Measurements from ENCODE around the gene DIP2C.
"Not testable (repeated sequence)": the region's sequence is repeated elsewhere in the genome, so short reads cannot be mapped to it uniquely, and the experiment has no call there.

DIP2C gene

GRCh38 chr10:697097-697875 lies 7.8 kb upstream of the DIP2C start:
- no peak for DNase-seq

GRCh38 chr10:695396-695795 lies 5.9 kb upstream of the DIP2C start:
- no peak for DNase-seq

GRCh38 chr10:693506-693905 lies 4.0 kb upstream of the DIP2C start:
- DNase-seq, result no peak

GRCh38 chr10:692682-693351 lies 3.3 kb upstream of the DIP2C start:
- DNase-seq, result no peak

DNA sequence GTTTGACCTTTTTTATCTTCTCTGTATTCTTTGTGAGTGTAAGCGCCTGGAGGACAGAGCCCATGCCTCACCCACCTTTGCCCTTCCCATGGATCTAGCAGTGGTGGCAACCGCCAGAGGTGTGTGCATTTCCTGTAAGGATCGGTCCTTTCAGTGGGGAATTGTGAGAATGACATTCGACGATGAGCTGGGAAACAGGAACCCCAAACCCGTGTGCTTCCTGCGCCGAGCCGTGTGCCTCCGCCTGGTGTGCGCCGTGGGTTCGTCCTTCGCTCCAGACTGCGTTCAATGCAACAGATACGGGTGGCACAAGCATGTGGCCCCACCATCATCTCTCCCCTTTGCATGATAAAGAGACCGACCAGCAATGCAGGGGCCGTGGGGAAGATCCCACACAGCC lies 1.7 kb upstream of the DIP2C start:
- no peak for DNase-seq

- DNase-seq, result no peak
Observed at GRCh38 chr10:690372-691161, 1.1 kb upstream of the DIP2C start.

GRCh38 chr10:689121-689451 lies 382 bp downstream of the DIP2C start:
- DNase-seq, result no peak

DNA sequence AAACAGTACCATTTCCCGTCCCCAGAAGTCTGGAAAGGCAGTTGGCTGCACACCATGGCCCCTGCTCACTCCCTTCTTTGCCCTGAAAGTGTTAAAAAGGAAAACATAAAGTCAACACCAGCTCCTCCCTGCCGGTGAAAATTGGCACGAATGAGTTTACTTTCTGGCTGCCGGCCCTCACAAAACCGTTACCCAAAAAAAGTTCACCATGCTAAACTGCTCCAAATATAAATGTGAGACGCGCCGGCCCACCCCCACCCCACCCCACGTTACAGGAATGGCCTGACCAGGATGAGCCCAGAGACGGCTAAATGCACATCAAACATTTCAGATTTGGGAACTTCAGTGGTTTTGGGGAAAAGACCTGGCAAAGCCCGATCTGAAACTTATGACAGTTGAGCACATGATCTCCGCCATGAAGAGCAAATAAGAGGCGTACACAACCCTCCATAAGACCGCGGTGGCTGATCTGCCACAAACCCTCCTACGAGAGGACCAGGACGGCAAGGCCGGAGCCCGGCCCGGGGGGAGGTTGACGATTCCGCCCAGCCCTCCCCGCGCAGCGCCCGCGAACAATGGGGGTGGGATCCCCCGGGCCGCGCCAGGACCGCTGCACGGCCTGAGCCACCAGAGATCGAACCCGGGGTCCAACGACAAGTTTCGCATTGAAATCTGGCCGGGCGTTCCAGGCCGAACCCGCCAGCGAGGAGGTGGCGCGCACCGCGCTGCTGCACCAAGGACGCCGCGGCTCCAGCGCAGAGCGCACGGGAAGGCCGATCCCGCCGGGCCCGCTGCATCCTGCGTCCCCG lies 952 bp downstream of the DIP2C start:
- DNase-seq, result no peak

GRCh38 chr10:687583-688311 lies 1.7 kb downstream of the DIP2C start:
- no peak for DNase-seq

GRCh38 chr10:686155-686931 lies 3.1 kb downstream of the DIP2C start:
- no peak for DNase-seq

GRCh38 chr10:685613-686012 lies 3.9 kb downstream of the DIP2C start:
- no peak for DNase-seq

DNA sequence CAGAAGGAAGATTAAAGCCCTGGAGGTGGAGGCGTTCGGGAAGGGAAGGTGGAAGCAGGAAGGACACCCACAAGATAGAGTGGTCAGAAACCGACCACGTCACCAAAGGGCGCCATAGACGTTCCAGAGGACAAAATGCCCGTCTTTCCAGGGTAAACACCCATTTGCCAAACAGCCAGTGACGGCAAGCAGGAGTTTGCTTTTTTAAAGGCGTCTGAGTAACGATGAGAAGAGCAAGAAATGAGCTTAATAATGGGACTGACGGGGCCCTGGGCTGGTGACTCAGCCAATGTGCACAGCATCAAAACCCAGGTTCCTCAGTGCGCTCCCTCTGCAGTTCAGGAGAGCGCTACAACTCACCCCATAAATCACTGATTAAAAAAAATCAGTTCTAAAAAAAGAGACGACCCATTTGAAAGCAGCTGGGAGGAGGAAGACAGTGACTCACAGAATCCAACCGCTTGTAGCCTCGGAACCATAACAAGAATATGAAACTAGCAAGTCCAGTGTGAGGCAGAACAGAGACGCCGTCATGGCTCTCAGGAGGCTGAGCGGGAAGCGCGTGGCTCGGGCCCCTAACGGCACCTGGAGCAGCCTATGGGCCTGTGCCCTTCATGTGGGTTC lies 5.9 kb downstream of the DIP2C start:
- no peak for DNase-seq

DNA sequence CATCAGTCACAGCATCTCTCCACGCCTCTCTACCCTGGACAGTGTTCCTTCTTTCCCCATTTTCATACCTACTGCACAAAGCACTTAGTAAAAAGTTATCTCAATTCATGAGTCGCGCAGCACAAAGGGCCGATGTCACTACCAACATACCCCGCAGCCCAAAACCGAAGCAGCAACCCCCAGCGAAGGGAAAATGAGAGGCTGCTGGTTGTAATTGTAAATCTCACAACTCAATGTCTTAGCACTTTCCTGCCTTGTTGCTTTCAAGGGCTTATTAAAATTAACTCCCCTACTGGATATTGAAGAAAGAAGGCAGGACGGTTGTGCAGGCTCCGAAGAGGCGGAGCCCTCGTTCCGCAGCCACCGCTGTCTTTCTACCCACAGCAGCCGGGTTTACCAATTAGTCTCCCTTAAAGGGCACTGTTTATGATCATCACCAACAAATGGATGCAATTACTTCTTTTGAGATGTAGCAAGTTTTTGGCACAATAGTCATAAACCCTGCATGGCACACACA lies 6.5 kb downstream of the DIP2C start:
- no peak for DNase-seq

DNA sequence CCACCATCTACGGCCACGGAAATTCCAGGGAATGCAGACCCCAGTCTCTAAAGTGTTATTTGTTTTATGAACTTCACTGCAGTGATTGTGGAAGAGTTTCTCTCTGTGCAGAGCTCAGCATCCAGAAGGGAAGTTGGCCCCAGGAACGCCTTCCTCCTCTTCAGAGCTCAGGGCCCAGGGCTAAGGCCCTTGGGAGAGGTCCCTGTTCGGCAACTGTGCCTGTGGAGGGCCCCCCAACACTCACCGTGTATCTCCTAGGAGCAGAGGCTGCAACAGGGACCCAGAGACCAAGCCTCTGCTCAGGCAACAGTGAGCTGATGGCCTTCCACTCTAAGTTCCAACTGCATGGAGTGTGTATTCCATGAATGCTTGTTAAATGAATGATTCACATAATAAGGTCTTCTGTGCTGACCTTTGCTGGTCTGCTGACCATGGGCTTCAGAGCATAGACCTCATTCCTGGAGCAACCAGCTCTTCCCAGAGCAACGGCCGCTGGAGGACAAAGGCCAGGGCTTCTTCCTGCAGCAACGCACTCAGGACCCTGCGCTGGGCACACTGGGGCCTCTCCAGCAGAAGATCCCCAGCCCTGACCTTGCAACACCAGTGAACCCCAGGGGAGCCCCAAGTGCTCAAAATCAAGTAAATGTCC lies 7.7 kb downstream of the DIP2C start:
- DNase-seq, result no peak

GRCh38 chr10:680745-681144 lies 8.7 kb downstream of the DIP2C start:
- no peak for DNase-seq

DNA sequence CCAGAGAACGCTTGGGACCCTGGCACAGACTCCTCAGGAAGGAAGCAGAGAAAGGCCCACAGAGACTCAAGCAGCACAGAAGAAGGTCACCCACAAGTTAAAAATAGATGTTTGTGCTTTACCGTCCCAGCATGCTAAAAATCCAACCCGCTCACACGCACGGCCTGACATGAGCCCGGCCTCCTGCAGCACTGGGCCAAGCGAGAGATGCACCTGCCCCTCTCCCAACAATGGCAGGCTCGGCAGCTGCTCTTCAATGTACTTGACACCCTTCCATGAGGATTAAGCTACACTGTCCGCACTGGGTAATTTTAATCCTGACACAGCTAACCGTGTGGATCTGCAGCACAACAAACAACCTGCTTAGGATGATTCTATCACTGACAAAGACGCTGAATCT lies 9.3 kb downstream of the DIP2C start:
- DNase-seq, result peak; percentile 46

DNA sequence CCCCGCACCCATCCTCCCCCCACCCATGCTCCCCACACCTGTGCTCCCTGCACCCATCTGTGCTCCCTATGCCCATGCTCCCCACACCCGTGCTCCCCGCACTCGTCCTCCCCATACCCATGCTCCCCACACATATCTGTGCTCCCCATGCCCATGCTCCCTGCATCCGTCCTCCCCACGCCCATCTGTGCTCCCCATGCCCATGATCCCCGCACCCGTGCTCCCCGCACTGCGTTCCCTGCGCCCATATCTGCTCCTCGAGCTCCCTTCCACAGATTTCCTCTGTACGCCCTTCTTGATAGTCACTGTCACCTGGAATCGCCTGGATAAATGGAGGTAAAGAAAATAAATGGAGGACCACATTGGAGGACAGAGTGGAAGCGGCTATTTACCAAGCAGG lies 9.9 kb downstream of the DIP2C start:
- no peak for DNase-seq

DNA sequence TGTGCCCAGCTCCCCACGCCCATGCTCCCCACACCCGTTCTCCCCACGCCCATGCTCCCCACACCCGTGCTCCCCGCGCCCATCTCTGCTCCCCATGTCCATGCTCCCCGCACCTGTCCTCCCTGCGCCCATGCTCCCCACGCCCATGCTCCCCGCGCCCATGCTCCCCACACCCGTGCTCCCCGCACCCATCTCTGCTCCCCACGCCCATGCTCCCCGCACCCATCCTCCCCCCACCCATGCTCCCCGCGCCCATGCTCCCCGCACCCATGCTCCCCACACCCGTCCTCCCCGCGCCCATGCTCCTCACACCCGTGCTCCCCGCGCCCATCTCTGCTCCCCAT lies 10.8 kb downstream of the DIP2C start:
- DNase-seq, result not testable (repeated sequence)

DNA sequence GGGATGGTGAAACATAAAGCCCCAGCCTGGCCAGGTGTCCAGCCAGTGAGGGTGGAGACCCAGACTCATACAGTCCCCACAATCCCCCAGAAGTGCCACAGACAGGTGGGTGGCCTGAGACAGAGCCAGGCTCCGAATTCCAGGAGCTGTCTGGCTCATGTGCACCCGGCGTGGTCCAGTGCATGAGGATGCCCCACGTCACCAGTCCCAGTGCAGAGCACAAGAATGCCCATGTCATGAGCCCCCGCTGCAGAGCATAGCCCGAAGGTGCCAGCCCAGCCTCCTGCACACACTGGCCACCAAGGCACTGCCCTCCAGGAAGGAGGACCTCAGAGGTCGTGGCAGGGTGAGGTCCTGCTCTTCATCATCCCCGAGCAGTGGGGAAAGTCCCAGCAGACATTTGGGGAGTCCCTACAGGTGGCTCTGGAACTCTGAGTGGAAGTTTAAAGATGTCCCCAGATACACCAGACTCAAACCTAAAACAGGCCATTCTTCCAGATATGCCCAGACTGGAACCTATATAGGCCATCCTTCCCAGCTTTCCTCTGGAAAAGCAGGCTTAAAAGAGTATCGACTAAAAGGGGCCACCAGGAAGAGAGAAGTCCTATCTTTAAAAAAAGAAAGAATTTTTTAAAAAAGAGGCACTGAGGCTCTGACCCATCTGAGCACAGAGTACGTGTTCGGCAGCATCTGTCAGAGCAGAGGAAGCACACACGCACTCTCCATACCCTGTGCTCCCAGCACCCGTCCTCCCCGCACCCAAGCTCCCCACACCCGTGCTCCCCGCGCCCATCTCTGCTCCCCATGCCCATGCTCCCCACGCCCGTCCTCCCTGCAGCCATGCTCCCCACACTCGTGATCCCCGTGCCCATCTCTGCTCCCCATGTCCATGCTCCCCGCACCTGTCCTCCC lies 11.5 kb downstream of the DIP2C start:
- no peak for DNase-seq
